ENCODE results near the gene PRL. TPM values are rescaled to one million over a fixed set of nuclear protein-coding genes. Genes with fewer than 3 reads are reported as not detected.

The PRL gene
- total RNA-seq = not detected in 2 replicates

GRCh38 chr6:22296936-22297335 lies at the start of gene PRL:
TSS of gene PRL (minus strand) at chr6:22297036. CDS start at chr6:22296982, 54 bp downstream.

Measured in placental pericyte (primary cell).